ENCODE data around the gene TBX4. TPM values are rescaled to one million over a fixed set of nuclear protein-coding genes. Genes with fewer than 3 reads are reported as not detected.
"Not testable (repeated sequence)": the region's sequence is repeated elsewhere in the genome, so short reads cannot be mapped to it uniquely, and the experiment has no call there.

Gene TBX4
- total RNA-seq, 3 donors from 2014 or later, result 0.80 TPM; not detected in 2

DNA sequence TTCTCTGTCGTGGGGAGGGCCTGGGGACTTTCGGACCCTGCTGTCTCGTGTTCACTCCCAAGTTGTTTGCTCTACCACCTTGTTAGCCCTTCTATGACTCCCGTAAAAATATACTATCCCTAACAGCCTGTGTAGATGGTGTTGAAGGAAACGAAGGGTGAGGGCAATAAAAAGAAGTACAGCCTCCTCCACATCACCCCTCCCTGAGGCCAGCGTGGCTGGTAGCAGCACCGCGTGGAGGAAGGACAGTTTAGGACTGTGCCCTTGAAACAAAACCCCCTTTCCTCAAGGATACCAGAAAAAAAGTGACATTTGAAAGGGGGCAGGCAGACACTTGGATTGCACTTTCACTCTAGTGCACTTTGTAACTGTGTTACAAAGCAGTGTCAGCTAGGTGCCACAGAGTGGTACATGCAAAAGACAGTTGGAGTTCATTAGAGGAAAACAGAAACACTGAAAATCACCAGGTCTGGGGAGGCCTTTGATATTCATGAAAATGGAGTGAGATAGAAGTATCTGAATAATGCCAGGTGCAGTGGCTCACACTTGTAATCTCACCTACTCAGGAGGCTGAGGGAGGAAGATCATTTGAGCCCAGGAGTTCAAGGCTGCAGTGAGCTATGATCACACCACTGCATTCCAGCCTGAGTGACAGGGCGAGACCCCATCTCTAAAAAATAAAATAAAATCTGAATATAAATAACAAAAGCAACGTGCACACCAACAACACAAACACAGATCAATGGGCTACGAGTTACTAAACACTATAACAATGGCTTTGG, 53.8 kb downstream of the TBX4 start:
- Histone ChIP-seq H3K36me3 (no peaks in the 10 kb centered on the region), H3K27me3 (no peaks in the 10 kb centered on the region), H3K4me3 (no peak overlapping the region), H3K27ac (no peak overlapping the region), H3K4me1 (no peaks in the 10 kb centered on the region), H3K9me3 (no peaks in the 10 kb centered on the region)
- intact Hi-C loops (cut with DNase I; ENCODE audit: low total_unique reads), result no loop called here
- TF ChIP-seq POLR2A (IDR thresholded peaks at IDR 0.05), result no peak
- TF ChIP-seq, protein P1, sequence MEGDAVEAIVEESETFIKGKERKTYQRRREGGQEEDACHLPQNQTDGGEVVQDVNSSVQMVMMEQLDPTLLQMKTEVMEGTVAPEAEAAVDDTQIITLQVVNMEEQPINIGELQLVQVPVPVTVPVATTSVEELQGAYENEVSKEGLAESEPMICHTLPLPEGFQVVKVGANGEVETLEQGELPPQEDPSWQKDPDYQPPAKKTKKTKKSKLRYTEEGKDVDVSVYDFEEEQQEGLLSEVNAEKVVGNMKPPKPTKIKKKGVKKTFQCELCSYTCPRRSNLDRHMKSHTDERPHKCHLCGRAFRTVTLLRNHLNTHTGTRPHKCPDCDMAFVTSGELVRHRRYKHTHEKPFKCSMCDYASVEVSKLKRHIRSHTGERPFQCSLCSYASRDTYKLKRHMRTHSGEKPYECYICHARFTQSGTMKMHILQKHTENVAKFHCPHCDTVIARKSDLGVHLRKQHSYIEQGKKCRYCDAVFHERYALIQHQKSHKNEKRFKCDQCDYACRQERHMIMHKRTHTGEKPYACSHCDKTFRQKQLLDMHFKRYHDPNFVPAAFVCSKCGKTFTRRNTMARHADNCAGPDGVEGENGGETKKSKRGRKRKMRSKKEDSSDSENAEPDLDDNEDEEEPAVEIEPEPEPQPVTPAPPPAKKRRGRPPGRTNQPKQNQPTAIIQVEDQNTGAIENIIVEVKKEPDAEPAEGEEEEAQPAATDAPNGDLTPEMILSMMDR (IDR thresholded peaks at IDR 0.05), result no peak
- no peak for TF ChIP-seq POLR2AphosphoS5 (IDR thresholded peaks at IDR 0.05)
- DNase-seq (ENCODE audit: low spot score in 2 of 2), result no peak

DNA sequence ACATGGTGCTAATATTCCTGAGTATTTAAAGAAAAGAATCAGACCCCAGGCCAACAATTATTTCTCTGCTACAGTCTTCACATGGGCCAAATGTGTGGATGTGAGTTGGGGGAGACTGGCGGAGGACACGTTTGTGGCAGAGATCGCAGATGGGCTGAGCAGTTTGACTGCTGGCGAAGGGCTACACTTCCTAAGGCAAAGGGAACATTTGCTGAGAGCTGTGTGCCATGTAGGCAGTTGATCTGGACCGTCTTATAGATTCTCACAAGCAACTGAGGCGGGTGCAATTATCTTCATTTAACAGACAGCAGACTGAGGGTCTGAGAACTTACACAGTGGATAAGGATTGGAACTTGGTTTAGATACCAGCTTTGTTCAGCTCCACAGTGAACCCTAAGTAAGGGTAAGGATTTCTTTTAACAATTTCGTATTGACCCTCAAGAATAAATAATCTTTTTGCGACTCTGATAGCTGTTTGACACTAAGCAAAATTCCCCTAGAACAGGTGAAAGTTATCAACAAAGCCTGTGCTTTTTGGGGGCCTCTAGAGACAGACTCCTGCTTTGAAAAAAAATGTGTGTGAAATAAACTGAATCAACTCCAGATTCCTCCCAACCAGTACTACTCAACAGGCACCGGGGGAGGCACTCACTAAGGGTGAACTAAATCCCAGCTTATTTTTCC, 55.3 kb downstream of the TBX4 start:
- no peaks in the 10 kb centered on the region for H3K4me1 ChIP-seq
- no peak overlapping the region for H3K4me3 ChIP-seq
- DNase-seq (ENCODE audit: low spot score in 2 of 2), result no peak
- intact Hi-C loops (cut with DNase I; ENCODE audit: low total_unique reads), result no loop called here
- no peak overlapping the region for H3K27ac ChIP-seq
- TF ChIP-seq, protein P1 (IDR thresholded peaks at IDR 0.05), result no peak
- TF ChIP-seq POLR2A (IDR thresholded peaks at IDR 0.05), result no peak
- no peak for TF ChIP-seq POLR2AphosphoS5 (IDR thresholded peaks at IDR 0.05)
- no peaks in the 10 kb centered on the region for H3K36me3 ChIP-seq
- H3K9me3 ChIP-seq, result no peaks in the 10 kb centered on the region
- H3K27me3 ChIP-seq, result no peaks in the 10 kb centered on the region

DNA sequence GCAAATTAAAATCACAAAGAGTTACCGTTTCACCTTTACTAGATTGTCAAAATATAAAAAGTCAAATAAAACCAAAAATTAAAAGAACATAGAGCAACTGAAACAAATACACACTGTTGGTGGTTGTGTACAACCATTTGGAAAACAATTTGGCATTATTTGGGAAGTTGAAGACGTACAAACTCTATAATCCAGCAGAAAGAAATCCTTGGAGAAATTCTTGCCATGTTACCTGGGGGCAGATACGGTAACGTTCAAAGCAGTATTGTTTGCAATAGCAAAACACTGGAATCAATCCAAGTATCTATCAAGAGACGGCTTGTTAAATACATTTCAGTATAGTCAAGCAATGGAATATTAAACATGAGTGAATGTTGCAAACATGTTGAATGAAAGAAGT, 56.7 kb downstream of the TBX4 start:
- Histone ChIP-seq H3K4me1 (no peaks in the 10 kb centered on the region), H3K27ac (no peak overlapping the region), H3K27me3 (no peaks in the 10 kb centered on the region), H3K36me3 (no peaks in the 10 kb centered on the region), H3K9me3 (no peaks in the 10 kb centered on the region), H3K4me3 (no peak overlapping the region)
- no peak for DNase-seq (ENCODE audit: low spot score in 2 of 2)
- intact Hi-C loops (cut with DNase I; ENCODE audit: low total_unique reads), result no loop called here
- no peak for TF ChIP-seq POLR2A (IDR thresholded peaks at IDR 0.05)
- TF ChIP-seq, protein P1 (IDR thresholded peaks at IDR 0.05), result no peak
- TF ChIP-seq POLR2AphosphoS5 (IDR thresholded peaks at IDR 0.05), result no peak

DNA sequence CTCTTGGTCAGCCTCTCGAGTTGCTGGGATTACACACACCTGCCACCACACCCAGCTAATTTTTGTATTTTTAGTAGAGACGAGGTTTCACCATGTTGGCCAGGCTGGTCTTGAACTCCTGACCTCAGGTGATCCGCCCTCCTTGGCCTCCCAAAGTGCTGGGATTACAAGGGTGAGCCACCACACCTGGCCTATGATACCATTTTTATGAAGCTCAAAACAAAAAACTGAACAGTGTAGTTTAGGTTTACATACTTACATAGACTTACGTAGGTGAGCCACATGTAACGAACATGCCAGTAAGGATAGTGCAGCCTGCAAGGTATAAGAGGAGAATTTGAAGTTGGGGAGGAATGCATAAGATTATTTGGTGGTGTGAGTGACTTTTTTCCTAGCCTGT, 57.2 kb downstream of the TBX4 start:
- H3K9me3 ChIP-seq; H3K27ac ChIP-seq; H3K4me3 ChIP-seq; DNase-seq (ENCODE audit: low spot score in 2 of 2); H3K4me1 ChIP-seq; H3K36me3 ChIP-seq; H3K27me3 ChIP-seq; intact Hi-C loops (cut with DNase I; ENCODE audit: low total_unique reads): not testable (repeated sequence)

DNA sequence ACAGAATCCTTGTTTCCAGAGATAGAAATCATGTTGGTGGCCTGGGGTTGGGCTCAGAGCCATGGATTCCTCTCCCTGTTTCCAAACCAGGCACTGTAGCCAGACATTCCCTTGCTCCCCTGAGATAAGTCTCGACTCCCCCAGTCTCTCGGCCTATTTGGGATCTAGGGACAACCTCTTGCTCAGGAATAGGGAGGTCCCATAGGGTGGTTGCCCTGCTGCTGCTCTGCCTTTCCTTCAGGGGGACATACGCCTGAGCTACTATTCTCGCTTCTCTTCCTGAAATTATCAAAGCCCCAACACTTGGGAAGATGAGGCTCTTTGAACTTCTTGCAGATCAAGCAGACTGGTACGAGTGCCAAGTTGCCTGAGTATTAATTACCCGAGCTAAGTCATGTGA, 58.0 kb downstream of the TBX4 start:
- intact Hi-C loops (cut with DNase I; ENCODE audit: low total_unique reads), result no loop called here
- no peaks in the 10 kb centered on the region for H3K27me3 ChIP-seq
- H3K4me1 ChIP-seq, result no peaks in the 10 kb centered on the region
- H3K9me3 ChIP-seq, result no peaks in the 10 kb centered on the region
- no peak for TF ChIP-seq POLR2AphosphoS5 (IDR thresholded peaks at IDR 0.05)
- TF ChIP-seq, protein P1 (IDR thresholded peaks at IDR 0.05), result no peak
- no peak for TF ChIP-seq POLR2A (IDR thresholded peaks at IDR 0.05)
- H3K36me3 ChIP-seq, result no peaks in the 10 kb centered on the region
- H3K27ac ChIP-seq, result no peak overlapping the region
- H3K4me3 ChIP-seq, result no peak overlapping the region
- no peak for DNase-seq (ENCODE audit: low spot score in 2 of 2)

Measured in breast epithelium (tissue), 4 donors.